ENCODE data around the gene RTN4R.

GRCh38 chr22:20249797-20250354 is 18.2 kb downstream of the RTN4R start:
- TF ChIP-seq POLR2A (conservative IDR thresholded peaks at IDR 0.05) (no peak), ETS1 (conservative IDR thresholded peaks at IDR 0.05; ENCODE audit: control insufficient read depth, low read depth, low read length) (no peak), GABPA (tag; conservative IDR thresholded peaks at IDR 0.05; ENCODE audit: low read depth) (no peak), ZFP30 (CRISPR knock-in tag; IDR thresholded peaks at IDR 0.05; ENCODE audit: borderline replicate concordance) (no peak), ZNF124 (CRISPR knock-in tag; IDR thresholded peaks at IDR 0.05) (no peak)

Measured in K562 (cell line).